K562 treated with DMSO at 1 percent for 48 hours (cell line): Measurements from ENCODE around the gene TMEM201. TPM values are rescaled to one million over a fixed set of nuclear protein-coding genes. Genes with fewer than 3 reads are reported as not detected.

ENCODE experiments used
- total RNA-seq: library from RNA; unstranded; fragments of 300-600 nt; gene quantifications from 2 replicates; pipeline ENCODE4 v1.2.3, GENCODE V29; 2022; ENCODE audit warnings: low replicate concordance; ENCODE audit errors: extremely low read depth

TMEM201 gene, protein sequence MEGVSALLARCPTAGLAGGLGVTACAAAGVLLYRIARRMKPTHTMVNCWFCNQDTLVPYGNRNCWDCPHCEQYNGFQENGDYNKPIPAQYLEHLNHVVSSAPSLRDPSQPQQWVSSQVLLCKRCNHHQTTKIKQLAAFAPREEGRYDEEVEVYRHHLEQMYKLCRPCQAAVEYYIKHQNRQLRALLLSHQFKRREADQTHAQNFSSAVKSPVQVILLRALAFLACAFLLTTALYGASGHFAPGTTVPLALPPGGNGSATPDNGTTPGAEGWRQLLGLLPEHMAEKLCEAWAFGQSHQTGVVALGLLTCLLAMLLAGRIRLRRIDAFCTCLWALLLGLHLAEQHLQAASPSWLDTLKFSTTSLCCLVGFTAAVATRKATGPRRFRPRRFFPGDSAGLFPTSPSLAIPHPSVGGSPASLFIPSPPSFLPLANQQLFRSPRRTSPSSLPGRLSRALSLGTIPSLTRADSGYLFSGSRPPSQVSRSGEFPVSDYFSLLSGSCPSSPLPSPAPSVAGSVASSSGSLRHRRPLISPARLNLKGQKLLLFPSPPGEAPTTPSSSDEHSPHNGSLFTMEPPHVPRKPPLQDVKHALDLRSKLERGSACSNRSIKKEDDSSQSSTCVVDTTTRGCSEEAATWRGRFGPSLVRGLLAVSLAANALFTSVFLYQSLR
- not detected in 2 replicates for total RNA-seq

DNA sequence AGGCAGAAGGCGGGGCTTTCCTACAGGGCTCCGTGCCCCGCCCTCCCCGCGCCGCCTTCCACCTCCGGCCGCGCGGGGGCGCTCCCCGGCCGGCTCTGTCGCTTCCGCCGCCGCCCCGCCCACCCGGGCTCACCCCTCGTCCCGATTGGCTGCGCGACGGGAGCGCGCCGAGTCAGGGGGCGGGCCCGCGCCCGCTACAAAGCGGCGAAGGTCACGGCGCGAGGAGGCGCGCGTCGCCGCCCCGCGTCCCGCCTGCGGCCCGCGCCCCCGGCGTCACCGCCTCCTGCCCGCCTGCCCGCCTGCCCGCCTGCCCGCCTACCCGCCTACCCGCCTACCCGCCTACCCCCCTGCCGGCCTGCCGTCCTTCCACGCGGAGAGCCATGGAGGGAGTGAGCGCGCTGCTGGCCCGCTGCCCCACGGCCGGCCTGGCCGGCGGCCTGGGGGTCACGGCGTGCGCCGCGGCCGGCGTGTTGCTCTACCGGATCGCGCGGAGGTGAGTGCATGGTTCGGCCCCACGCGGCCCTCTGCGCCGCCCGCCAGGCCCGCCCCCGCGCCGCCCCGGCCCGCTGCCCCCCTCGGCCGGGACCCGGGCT lies at the start of gene TMEM201:
Gene TMEM201, plus strand, starts transcription at position 361 of the 593 bp plus-strand sequence. Its CDS starts 20 bp downstream, at position 381.

DNA sequence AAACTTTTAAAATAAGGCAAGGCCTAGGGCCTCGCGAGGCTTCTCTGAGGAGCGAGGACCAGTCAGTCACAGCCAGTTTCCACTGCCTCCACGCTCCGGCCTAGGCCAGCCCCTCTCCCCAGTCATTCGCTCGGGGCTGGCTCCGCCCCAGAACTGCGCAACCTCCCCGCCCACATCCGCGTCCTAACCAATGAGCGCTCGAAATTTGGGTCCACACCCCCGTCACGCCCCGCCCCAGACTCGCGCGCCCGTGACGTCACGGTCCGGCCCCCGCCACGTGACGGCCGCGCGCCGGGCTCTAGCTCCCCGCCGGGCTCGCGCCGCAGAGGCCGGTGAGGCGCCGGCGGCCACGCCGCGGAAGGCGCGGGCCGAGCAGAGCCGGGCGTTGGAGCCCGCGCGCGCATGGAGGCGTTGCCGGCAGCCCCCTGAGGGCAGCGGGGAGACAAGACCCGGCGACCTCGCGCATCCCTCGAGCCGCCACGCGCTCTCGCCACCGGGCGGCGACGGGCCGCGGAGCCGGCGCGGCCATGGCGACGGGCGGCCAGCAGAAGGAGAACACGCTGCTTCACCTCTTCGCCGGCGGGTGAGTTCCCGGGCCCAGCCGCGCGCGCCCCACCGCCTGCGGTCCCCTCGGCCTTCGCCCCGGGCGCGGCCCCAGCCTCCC lies 49.4 kb upstream of the TMEM201 start, which contains the start of gene SLC25A33:
Gene SLC25A33, plus strand, starts transcription at position 301 of the 664 bp plus-strand sequence. Its CDS starts 227 bp downstream, at position 528.

DNA sequence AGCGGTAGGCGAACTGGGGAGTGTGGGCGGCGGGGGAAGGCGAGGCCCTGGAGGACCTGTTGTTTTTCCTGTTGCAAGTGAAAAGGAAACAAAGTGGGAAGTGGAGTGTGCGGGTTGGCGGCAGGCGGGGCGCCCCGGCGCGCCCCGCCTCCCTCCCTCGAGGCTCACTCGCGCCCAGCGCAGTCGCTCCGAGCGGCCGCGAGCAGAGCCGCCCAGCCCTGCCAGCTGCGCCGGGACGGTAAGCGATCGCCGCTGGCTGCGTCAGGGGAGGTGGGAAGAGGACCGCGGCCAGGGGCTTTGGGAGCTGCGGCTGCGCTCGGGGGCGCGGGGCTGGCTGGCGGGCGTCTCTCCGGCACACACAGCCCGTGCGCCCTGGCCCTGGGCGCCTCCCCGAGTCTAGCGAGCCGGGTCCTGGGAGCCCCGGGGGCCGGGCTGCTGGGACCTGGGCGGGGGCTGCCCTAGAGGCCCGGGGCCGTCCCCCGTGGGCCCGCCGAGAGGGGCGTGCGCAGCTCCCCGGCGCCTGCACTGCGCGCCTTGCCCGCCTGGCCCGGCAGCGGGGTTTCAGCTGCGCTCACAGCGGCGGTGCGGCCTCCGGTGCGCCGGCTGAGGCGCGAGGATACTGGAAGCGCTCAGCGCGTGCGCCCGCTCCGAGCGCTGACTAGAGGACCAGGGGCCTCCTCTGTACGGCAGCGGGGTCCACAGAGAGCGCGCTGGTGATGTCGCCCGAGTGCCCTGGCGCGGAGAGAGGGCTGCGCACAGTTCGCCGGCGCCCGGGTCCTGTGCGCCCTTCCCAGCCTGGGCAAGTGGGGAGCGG lies 63.1 kb downstream of the TMEM201 start, which contains the start of gene PIK3CD:
Gene PIK3CD, plus strand, starts transcription at position 167 of the 814 bp plus-strand sequence. CDS start 58,725 bp downstream, outside the sequence.

Other genes with a start within 250 kb of the TMEM201 start
- not detected in 2 replicates for gene SLC25A33, start 49.4 kb upstream of the TMEM201 start, total RNA-seq
- gene PIK3CD, start 62.8 kb downstream of the TMEM201 start, total RNA-seq, result not detected in 2 replicates
- not detected in 2 replicates for gene CLSTN1, start 235.1 kb downstream of the TMEM201 start, total RNA-seq